Transverse colon (tissue), 3 donors: Measurements from ENCODE around the gene PCDHGA1.

Experiments
- POLR2A ChIP-seq: fragments of 450-650 bp; IDR thresholded peaks from one replicate; pipeline ENCODE4 v1.6.1; 2016; ENCODE audit warnings: antibody characterized with exemption, mild to moderate bottlenecking, moderate library complexity
- TF ChIP-seq, protein P1 (sequence below), 5 experiments: fragments of 200-600 bp in 3 of 5; fragments of 450-650 bp in 2 of 5; sonication (generic) in 3 of 5; IDR thresholded peaks; 1 replicate in 2 of 5; 2 replicates in 3 of 5; pipeline ENCODE4 v1.5.1; 2016 to 2017; ENCODE audit warnings: antibody characterized with exemption in 5 of 5, inconsistent platforms in 3 of 5, mild to moderate bottlenecking in 2 of 5, moderate library complexity in 1 of 5

GRCh38 chr5:141494761-141495452 lies 164.6 kb downstream of the PCDHGA1 start:
- TF ChIP-seq, protein P1, sequence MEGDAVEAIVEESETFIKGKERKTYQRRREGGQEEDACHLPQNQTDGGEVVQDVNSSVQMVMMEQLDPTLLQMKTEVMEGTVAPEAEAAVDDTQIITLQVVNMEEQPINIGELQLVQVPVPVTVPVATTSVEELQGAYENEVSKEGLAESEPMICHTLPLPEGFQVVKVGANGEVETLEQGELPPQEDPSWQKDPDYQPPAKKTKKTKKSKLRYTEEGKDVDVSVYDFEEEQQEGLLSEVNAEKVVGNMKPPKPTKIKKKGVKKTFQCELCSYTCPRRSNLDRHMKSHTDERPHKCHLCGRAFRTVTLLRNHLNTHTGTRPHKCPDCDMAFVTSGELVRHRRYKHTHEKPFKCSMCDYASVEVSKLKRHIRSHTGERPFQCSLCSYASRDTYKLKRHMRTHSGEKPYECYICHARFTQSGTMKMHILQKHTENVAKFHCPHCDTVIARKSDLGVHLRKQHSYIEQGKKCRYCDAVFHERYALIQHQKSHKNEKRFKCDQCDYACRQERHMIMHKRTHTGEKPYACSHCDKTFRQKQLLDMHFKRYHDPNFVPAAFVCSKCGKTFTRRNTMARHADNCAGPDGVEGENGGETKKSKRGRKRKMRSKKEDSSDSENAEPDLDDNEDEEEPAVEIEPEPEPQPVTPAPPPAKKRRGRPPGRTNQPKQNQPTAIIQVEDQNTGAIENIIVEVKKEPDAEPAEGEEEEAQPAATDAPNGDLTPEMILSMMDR (IDR thresholded peaks at IDR 0.05) = no peak
- no peak for TF ChIP-seq POLR2A
